OCI-LY3 (cell line): ENCODE measurements around the gene FKBP2.

ENCODE experiments used
- H2AFZ ChIP-seq: fragments of 200-600, 300-600 bp; shearing (Covaris generic); 2 replicates; pipeline ENCODE4 v1.6.0; 2014; ENCODE audit warnings: antibody characterized with exemption, low read depth, low read length
- H3K27ac ChIP-seq: fragments of 200-600, 300-600 bp; sonication (generic); 2 replicates; pipeline ENCODE4 v1.5.1; 2014; ENCODE audit warnings: mild to moderate bottlenecking, low read length, moderate library complexity, mixed read lengths
- H3K27me3 ChIP-seq: fragments of 200-600, 300-600 bp; sonication (generic); 2 replicates; pipeline ENCODE4 v1.6.1; 2014; ENCODE audit warnings: low read depth, low read length, mixed read lengths
- H3K36me3 ChIP-seq: fragments of 200-600, 300-600 bp; sonication (generic); replicated peaks from 2 replicates; pipeline ENCODE3; 2014; ENCODE audit warnings: low read depth, low read length, mixed read lengths
- H3K4me1 ChIP-seq: fragments of 300-600, 200-600 bp; sonication (generic); 2 replicates; pipeline ENCODE4 v1.6.1; 2014; ENCODE audit warnings: low read length, mixed read lengths
- H3K4me2 ChIP-seq: fragments of 200-600, 300-600 bp; sonication (generic); 2 replicates; pipeline ENCODE4 v1.6.1; 2014; ENCODE audit warnings: low read length, mixed read lengths
- H3K4me3 ChIP-seq: fragments of 300-600, 200-600 bp; sonication (generic); 2 replicates; pipeline ENCODE4 v1.5.1; 2014; ENCODE audit warnings: antibody characterized with exemption, mild to moderate bottlenecking, low read length, moderate library complexity
- H3K79me2 ChIP-seq: fragments of 300-600, 200-600 bp; shearing (Covaris generic); 2 replicates; pipeline ENCODE4 v1.6.1; 2014; ENCODE audit warnings: mild to moderate bottlenecking, low read length, mixed read lengths
- H3K9ac ChIP-seq: fragments of 300-600, 200-600 bp; shearing (Covaris generic); 2 replicates; pipeline ENCODE4 v1.6.0; 2014; ENCODE audit warnings: mild to moderate bottlenecking, low read length, moderate library complexity
- H3K9me3 ChIP-seq: fragments of 200-600, 300-600 bp; shearing (Covaris generic); 2 replicates; pipeline ENCODE4 v1.6.1; 2014; ENCODE audit warnings: low read length, mixed read lengths; ENCODE audit not compliant: insufficient read depth
- H4K20me1 ChIP-seq: fragments of 200-600, 300-600 bp; sonication (generic); 2 replicates; pipeline ENCODE4 v1.6.1; 2016; ENCODE audit warnings: low read length, mixed read lengths; ENCODE audit not compliant: insufficient read depth
- CTCF ChIP-seq: fragments of 200-600, 300-600 bp; sonication (generic); IDR thresholded peaks from 2 replicates; pipeline ENCODE4 v1.5.1; 2014; ENCODE audit warnings: antibody characterized with exemption, low read length, low read depth
- EZH2phosphoT487 ChIP-seq: fragments of 200-600 bp; shearing (Covaris generic); IDR thresholded peaks from 2 replicates; pipeline ENCODE4 v1.6.1; 2018; ENCODE audit warnings: antibody characterized with exemption, mixed run types, low read depth

Gene FKBP2

GRCh38 chr11:64263021-64263946, 22.4 kb downstream of the FKBP2 start:
- no peaks in the 10 kb centered on the region for H3K79me2 ChIP-seq
- peaks cover 54% of the 10 kb centered on the region for H3K36me3 ChIP-seq
- H2AFZ ChIP-seq, result no peak overlapping the region
- no peak overlapping the region for H3K9ac ChIP-seq
- H3K4me1 ChIP-seq, result peaks cover 21% of the 10 kb centered on the region
- TF ChIP-seq EZH2phosphoT487 (no peak), CTCF (no peak)
- no peak overlapping the region for H3K4me3 ChIP-seq
- H3K4me2 ChIP-seq, result no peak overlapping the region
- no peak overlapping the region for H3K27ac ChIP-seq
- no peaks in the 10 kb centered on the region for H3K9me3 ChIP-seq
- H3K27me3 ChIP-seq, result no peaks in the 10 kb centered on the region
- H4K20me1 ChIP-seq, result no peaks in the 10 kb centered on the region

GRCh38 chr11:64263947-64264317, 23.0 kb downstream of the FKBP2 start:
- H3K4me2 ChIP-seq, result no peak overlapping the region
- H3K4me1 ChIP-seq, result peaks cover 25% of the 10 kb centered on the region
- TF ChIP-seq CTCF, result no peak
- TF ChIP-seq EZH2phosphoT487, result no peak
- peaks cover 4% of the 10 kb centered on the region; the same call in 1 of the 2 replicates for H3K79me2 ChIP-seq
- no peak overlapping the region for H3K27ac ChIP-seq
- no peaks in the 10 kb centered on the region for H3K27me3 ChIP-seq
- no peak overlapping the region for H2AFZ ChIP-seq
- H3K36me3 ChIP-seq, result peaks cover 48% of the 10 kb centered on the region
- H3K9ac ChIP-seq, result no peak overlapping the region
- H3K9me3 ChIP-seq, result no peaks in the 10 kb centered on the region
- H3K4me3 ChIP-seq, result no peak overlapping the region
- H4K20me1 ChIP-seq, result no peaks in the 10 kb centered on the region

GRCh38 chr11:64264371-64264852, 23.5 kb downstream of the FKBP2 start:
- no peaks in the 10 kb centered on the region for H3K27me3 ChIP-seq
- H3K27ac ChIP-seq, result no peak overlapping the region
- H3K9me3 ChIP-seq, result no peaks in the 10 kb centered on the region
- H2AFZ ChIP-seq, result no peak overlapping the region
- H3K36me3 ChIP-seq, result peaks cover 44% of the 10 kb centered on the region
- no peak overlapping the region for H3K4me2 ChIP-seq
- H3K79me2 ChIP-seq, result peaks cover 4% of the 10 kb centered on the region; the same call in 1 of the 2 replicates
- H4K20me1 ChIP-seq, result no peaks in the 10 kb centered on the region
- H3K9ac ChIP-seq, result no peak overlapping the region
- TF ChIP-seq CTCF, result no peak
- TF ChIP-seq EZH2phosphoT487, result no peak
- H3K4me1 ChIP-seq, result peaks cover 22% of the 10 kb centered on the region
- H3K4me3 ChIP-seq, result no peak overlapping the region
